Muscle layer of duodenum (tissue), 2 donors: ENCODE measurements around the gene PGD.
A peak's percentile ranks its signal among the peaks of the same experiment; 100 is the strongest.

Experiments used
- H3K27ac ChIP-seq: one replicate; pipeline ENCODE4 v1.7.0; 2013; ENCODE audit warnings: mild to moderate bottlenecking, low read length
- H3K27me3 ChIP-seq: one replicate; pipeline ENCODE4 v1.7.0; 2013; ENCODE audit warnings: low read depth, mild to moderate bottlenecking, control low read depth, low read length
- H3K36me3 ChIP-seq, 2 donors: one replicate each; pipeline ENCODE4 v1.7.0; 2013; ENCODE audit warnings: low read length in 2 of 2, control low read depth in 1 of 2, mild to moderate bottlenecking in 1 of 2; ENCODE audit not compliant: insufficient read depth in 2 of 2, control insufficient read depth in 1 of 2
- H3K4me1 ChIP-seq, 2 donors: one replicate each; pipeline ENCODE4 v1.7.0; 2013; ENCODE audit warnings: low read length in 2 of 2, mild to moderate bottlenecking in 2 of 2, control low read depth in 1 of 2, moderate library complexity in 1 of 2; ENCODE audit not compliant: insufficient read depth in 2 of 2, control insufficient read depth in 1 of 2
- H3K4me3 ChIP-seq, 2 donors: one replicate each; pipeline ENCODE4 v1.7.0; 2013; ENCODE audit warnings: low read length in 2 of 2, low read depth in 1 of 2, mild to moderate bottlenecking in 1 of 2
- H3K9me3 ChIP-seq, 2 donors: one replicate each; pipeline ENCODE4 v1.7.0; 2013; ENCODE audit warnings: low read length in 2 of 2, control low read depth in 1 of 2, mild to moderate bottlenecking in 1 of 2; ENCODE audit not compliant: control insufficient read depth in 1 of 2
- donor health status: healthy.

PGD gene

GRCh38 chr1:10438677-10439163 lies 39.9 kb downstream of the PGD start:
- H3K27me3 ChIP-seq, result no peaks in the 10 kb centered on the region
- H3K27ac ChIP-seq, result no peak overlapping the region
- H3K4me1 ChIP-seq, result no peaks in the 10 kb centered on the region
- H3K4me3 ChIP-seq, result no peak overlapping the region
- peaks cover 0 to 10% of the 10 kb centered on the region in 2 donors for H3K36me3 ChIP-seq
- H3K9me3 ChIP-seq, result no peaks in the 10 kb centered on the region

DNA sequence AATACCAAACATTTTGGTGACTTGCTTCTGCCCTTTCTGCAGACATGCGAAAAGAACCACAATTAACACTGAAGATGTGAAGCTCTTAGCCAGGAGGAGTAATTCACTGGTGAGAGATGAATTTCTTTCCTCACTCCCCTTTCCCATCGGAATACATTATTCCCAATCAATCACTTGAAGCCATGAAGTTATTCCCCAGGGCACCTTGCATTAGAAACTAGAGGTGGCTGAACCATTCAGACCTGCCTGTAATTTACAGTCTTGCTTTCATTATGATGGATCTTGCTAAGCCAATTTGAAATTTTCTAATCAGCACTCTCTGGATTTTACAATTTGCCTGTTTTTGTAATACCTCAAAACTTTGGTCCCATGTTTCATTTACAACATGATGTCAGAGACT lies 41.4 kb downstream of the PGD start:
- H3K27me3 ChIP-seq, result no peaks in the 10 kb centered on the region
- H3K4me1 ChIP-seq, result no peaks in the 10 kb centered on the region
- H3K27ac ChIP-seq, result no peak overlapping the region
- peaks cover 0 to 21% of the 10 kb centered on the region in 2 donors for H3K36me3 ChIP-seq
- H3K9me3 ChIP-seq, result no peaks in the 10 kb centered on the region
- H3K4me3 ChIP-seq, result no peak overlapping the region

DNA sequence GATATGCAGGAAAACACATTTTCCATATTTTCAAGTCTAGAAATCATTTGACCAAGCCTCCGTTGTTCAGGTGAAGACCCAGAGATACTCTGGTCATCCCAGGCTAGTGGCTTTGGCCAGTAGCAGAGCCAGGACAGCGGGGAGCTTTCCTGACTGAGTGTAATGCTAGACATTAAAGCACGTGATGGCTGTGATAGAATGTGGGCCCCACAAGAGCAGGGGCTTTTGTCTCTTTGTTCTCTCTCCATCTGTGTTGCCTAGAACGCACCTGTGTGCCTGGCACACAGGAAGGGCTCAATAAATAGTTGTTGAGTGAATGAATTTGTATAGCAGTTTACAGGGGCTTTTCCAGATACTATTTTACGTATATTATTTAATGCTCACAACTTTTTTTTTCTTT lies 41.9 kb downstream of the PGD start:
- Histone ChIP-seq H3K27ac (no peak overlapping the region), H3K9me3 (no peaks in the 10 kb centered on the region), H3K27me3 (no peaks in the 10 kb centered on the region), H3K4me1 (no peaks in the 10 kb centered on the region), H3K36me3 (peaks cover 0 to 21% of the 10 kb centered on the region in 2 donors), H3K4me3 (no peak overlapping the region)

DNA sequence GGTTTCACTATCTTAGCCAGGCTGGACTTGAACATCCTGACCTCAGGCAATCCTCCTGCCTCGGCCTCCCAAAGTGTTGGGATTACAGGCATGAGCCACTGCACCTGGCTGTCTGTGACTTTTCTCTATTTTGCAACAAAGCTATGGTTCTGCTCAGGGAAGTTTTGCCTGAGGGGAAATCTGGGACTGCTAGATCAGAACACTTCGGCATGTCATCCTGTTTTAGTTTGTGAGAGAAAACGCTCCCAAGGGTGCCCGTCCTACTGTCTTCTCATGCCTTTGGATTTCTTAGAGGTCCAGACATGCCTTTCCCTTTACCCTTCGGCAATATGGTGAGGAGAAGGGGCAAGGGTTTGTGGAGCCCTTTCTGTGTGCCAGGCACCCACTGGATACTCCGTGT lies 45.4 kb downstream of the PGD start:
- Histone ChIP-seq H3K4me1 (no peaks in the 10 kb centered on the region), H3K9me3 (no peaks in the 10 kb centered on the region), H3K36me3 (peaks cover 0 to 21% of the 10 kb centered on the region in 2 donors), H3K27ac (no peak overlapping the region), H3K27me3 (no peaks in the 10 kb centered on the region), H3K4me3 (no peak overlapping the region)

- Histone ChIP-seq H3K9me3 (no peaks in the 10 kb centered on the region), H3K36me3 (peaks cover 0 to 19% of the 10 kb centered on the region in 2 donors), H3K27ac (no peak overlapping the region), H3K4me3 (no peak overlapping the region), H3K4me1 (no peaks in the 10 kb centered on the region), H3K27me3 (no peaks in the 10 kb centered on the region)
Measured at GRCh38 chr1:10444795-10445397, 46.0 kb downstream of the PGD start.

GRCh38 chr1:10446790-10447422 lies 48.0 kb downstream of the PGD start:
- no peak overlapping the region for H3K27ac ChIP-seq
- peaks cover 0 to 15% of the 10 kb centered on the region in 2 donors for H3K4me1 ChIP-seq
- peaks cover 0 to 11% of the 10 kb centered on the region in 2 donors for H3K36me3 ChIP-seq
- no peaks in the 10 kb centered on the region for H3K9me3 ChIP-seq
- no peak overlapping the region for H3K4me3 ChIP-seq
- H3K27me3 ChIP-seq, result no peaks in the 10 kb centered on the region

GRCh38 chr1:10449751-10450150 lies 50.9 kb downstream of the PGD start, which contains the start of gene CORT:
TSS of gene CORT (plus strand) at chr1:10450031. CDS start at chr1:10450224, 193 bp downstream.
- Histone ChIP-seq H3K4me1 (peaks cover 0 to 15% of the 10 kb centered on the region in 2 donors), H3K36me3 (peaks cover 0 to 4% of the 10 kb centered on the region in 2 donors), H3K4me3 (no peak within 1 kb of the TSS), H3K9me3 (no peaks in the 10 kb centered on the region), H3K27ac (no peak within 1 kb of the TSS), H3K27me3 (no peaks in the 10 kb centered on the region)

GRCh38 chr1:10450156-10450814 lies 51.4 kb downstream of the PGD start:
- no peaks in the 10 kb centered on the region for H3K9me3 ChIP-seq
- no peak overlapping the region for H3K4me3 ChIP-seq
- H3K36me3 ChIP-seq, result no peaks in the 10 kb centered on the region
- peaks cover 0 to 15% of the 10 kb centered on the region in 2 donors for H3K4me1 ChIP-seq
- no peaks in the 10 kb centered on the region for H3K27me3 ChIP-seq
- no peak overlapping the region for H3K27ac ChIP-seq

DNA sequence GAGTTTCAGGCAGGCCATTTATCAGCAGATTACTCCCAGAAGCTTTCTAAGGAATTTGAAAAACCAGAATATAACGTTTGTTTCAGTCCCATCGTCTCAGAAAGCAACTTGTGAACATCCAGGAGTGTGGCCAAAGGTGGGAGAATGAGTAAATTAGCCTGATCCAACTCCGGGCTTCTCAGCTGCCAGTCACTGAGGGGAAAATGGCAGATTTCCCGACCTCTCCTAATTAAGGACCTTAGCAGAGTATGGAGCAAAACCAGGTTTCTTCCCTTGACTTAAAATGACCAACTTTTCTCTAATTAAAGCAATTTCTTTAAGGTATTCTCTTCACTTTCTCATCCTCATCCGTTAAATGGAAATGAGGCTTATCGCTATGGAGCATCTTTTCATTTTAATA lies 52.0 kb downstream of the PGD start:
- no peaks in the 10 kb centered on the region for H3K36me3 ChIP-seq
- H3K27ac ChIP-seq, result no peak overlapping the region
- no peaks in the 10 kb centered on the region for H3K27me3 ChIP-seq
- no peaks in the 10 kb centered on the region for H3K9me3 ChIP-seq
- H3K4me3 ChIP-seq, result no peak overlapping the region
- H3K4me1 ChIP-seq, result peaks cover 0 to 15% of the 10 kb centered on the region in 2 donors

GRCh38 chr1:10451287-10451686 lies 52.4 kb downstream of the PGD start:
- Histone ChIP-seq H3K4me3 (peak overlapping the region in 1 of 2 donors; percentile 9), H3K36me3 (no peaks in the 10 kb centered on the region), H3K27me3 (no peaks in the 10 kb centered on the region), H3K27ac (no peak overlapping the region), H3K4me1 (peaks cover 0 to 15% of the 10 kb centered on the region in 2 donors), H3K9me3 (no peaks in the 10 kb centered on the region)

GRCh38 chr1:10456048-10456447 lies 57.2 kb downstream of the PGD start:
- Histone ChIP-seq H3K36me3 (peaks cover 1 to 8% of the 10 kb centered on the region in 2 donors), H3K27me3 (no peaks in the 10 kb centered on the region), H3K27ac (no peak overlapping the region)

More at GRCh38 chr1:10456048-10456447, 57.2 kb downstream of the PGD start:
- Histone ChIP-seq H3K9me3 (no peaks in the 10 kb centered on the region), H3K4me3 (no peak overlapping the region), H3K4me1 (peaks cover 0 to 7% of the 10 kb centered on the region in 2 donors)
